ENCODE data around the gene TEX44.

DNA sequence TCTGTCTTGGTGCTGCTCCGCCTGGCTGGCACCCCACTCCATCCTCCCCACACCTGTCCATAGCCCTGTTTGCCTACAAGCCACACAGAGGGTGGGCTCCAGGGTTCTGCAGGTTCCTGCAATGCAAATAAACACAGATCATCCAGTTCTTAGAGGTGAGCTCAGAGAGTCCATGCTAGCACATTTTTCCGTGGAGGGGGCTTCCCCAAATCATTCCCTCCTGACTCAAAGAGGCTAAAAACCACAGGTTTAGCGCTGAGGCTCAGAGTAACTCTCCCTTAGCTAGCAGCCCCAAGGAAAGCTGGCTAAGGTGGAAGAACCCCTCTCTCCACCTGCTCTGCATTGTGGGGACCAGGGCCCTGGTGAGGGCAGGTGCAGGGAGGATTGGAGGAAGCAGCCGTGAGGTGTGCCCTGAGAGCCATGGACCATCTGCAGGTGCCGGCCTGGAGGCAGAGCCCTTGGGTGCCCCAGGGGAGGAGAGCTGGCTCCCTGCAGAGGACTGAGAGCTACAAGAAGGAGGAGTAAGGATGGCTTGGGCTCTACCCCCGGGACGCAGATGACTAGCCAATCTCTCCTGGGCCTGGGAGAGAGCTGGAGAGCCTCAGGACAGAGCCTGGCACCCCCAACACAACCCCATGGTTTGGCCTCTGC is 23.8 kb upstream of the TEX44 start:
- TF ChIP-seq, protein P1, sequence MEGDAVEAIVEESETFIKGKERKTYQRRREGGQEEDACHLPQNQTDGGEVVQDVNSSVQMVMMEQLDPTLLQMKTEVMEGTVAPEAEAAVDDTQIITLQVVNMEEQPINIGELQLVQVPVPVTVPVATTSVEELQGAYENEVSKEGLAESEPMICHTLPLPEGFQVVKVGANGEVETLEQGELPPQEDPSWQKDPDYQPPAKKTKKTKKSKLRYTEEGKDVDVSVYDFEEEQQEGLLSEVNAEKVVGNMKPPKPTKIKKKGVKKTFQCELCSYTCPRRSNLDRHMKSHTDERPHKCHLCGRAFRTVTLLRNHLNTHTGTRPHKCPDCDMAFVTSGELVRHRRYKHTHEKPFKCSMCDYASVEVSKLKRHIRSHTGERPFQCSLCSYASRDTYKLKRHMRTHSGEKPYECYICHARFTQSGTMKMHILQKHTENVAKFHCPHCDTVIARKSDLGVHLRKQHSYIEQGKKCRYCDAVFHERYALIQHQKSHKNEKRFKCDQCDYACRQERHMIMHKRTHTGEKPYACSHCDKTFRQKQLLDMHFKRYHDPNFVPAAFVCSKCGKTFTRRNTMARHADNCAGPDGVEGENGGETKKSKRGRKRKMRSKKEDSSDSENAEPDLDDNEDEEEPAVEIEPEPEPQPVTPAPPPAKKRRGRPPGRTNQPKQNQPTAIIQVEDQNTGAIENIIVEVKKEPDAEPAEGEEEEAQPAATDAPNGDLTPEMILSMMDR (IDR thresholded peaks at IDR 0.05) = no peak
- TF ChIP-seq POLR2AphosphoS5 (IDR thresholded peaks at IDR 0.05) = no peak

Data from suprapubic skin (tissue), 3 donors.